ENCODE results near the gene AURKAIP1.

The AURKAIP1 gene
- long read RNA-seq, transcript AURKAIP1-202 (4 exons, 1,047 nt): major isoform, 45 of 55 reads
- long read RNA-seq, partial matches to known transcripts: 2 of 55 reads
- long read RNA-seq, other reads (novel, unspliced or antisense): 7 of 55 reads

GRCh38 chr1:1374929-1375662, at the start of gene AURKAIP1:
TSS of gene AURKAIP1 (minus strand) at chr1:1375207. CDS start at chr1:1374756, 451 bp downstream.
- Histone ChIP-seq H3K27ac (replicated peaks) (peak within 1 kb of the TSS; percentile 91), H3K27me3 (ENCODE audit: insufficient read depth, poor library complexity, severe bottlenecking) (no peaks in the 10 kb centered on the region), H3K4me3 (replicated peaks; ENCODE audit: insufficient read depth, low read length) (peak within 1 kb of the TSS; percentile 98)
- TF ChIP-seq REST (IDR thresholded peaks at IDR 0.05; ENCODE audit: insufficient replicate concordance, low read depth) (no peak), CTCF (IDR thresholded peaks at IDR 0.05; ENCODE audit: insufficient read depth, low read length) (no peak), POLR2AphosphoS5 (IDR thresholded peaks at IDR 0.05; ENCODE audit: low read depth) (peak; percentile 76), SPI1 (IDR thresholded peaks at IDR 0.05; ENCODE audit: borderline replicate concordance, low read depth) (peak; percentile 81; the same call in 1 of the 2 replicates), GABPA (IDR thresholded peaks at IDR 0.05; ENCODE audit: low read depth) (peak; percentile 99)
- peak; percentile 99 to 100 for DNase-seq (ENCODE audit: low read depth in 1 of 2, low spot score in 1 of 2)

GRCh38 chr1:1424707-1425106, 49.7 kb upstream of the AURKAIP1 start:
- DNase-seq (ENCODE audit: low read depth in 1 of 2, low spot score in 1 of 2): no peak
- Histone ChIP-seq H3K27me3 (ENCODE audit: insufficient read depth, poor library complexity, severe bottlenecking) (peaks cover 24% of the 10 kb centered on the region), H3K4me3 (replicated peaks; ENCODE audit: insufficient read depth, low read length) (no peak overlapping the region), H3K27ac (replicated peaks) (no peak overlapping the region)
- TF ChIP-seq SPI1 (IDR thresholded peaks at IDR 0.05; ENCODE audit: borderline replicate concordance, low read depth): no peak
- no peak for TF ChIP-seq REST (IDR thresholded peaks at IDR 0.05; ENCODE audit: insufficient replicate concordance, low read depth)

GRCh38 chr1:1423245-1423597, 48.2 kb upstream of the AURKAIP1 start:
- no peak for TF ChIP-seq REST (IDR thresholded peaks at IDR 0.05; ENCODE audit: insufficient replicate concordance, low read depth)
- TF ChIP-seq GABPA (IDR thresholded peaks at IDR 0.05; ENCODE audit: low read depth): no peak
- no peak for TF ChIP-seq POLR2AphosphoS5 (IDR thresholded peaks at IDR 0.05; ENCODE audit: low read depth)
- no peak for TF ChIP-seq SPI1 (IDR thresholded peaks at IDR 0.05; ENCODE audit: borderline replicate concordance, low read depth)
- no peak for TF ChIP-seq CTCF (IDR thresholded peaks at IDR 0.05; ENCODE audit: insufficient read depth, low read length)
- Histone ChIP-seq H3K4me3 (replicated peaks; ENCODE audit: insufficient read depth, low read length) (no peak overlapping the region), H3K27me3 (ENCODE audit: insufficient read depth, poor library complexity, severe bottlenecking) (peaks cover 16% of the 10 kb centered on the region), H3K27ac (replicated peaks) (no peak overlapping the region)
- no peak for DNase-seq (ENCODE audit: low read depth in 1 of 2, low spot score in 1 of 2)

Data from HL-60 (cell line).